ENCODE results near the gene NUDT4. TPM values are rescaled to one million over a fixed set of nuclear protein-coding genes. Genes with fewer than 3 reads are reported as not detected.

The NUDT4 gene
- polyA plus RNA-seq, 1 of the 3 experiments (the other 2 are of a cell fraction), result 19.8 TPM

DNA sequence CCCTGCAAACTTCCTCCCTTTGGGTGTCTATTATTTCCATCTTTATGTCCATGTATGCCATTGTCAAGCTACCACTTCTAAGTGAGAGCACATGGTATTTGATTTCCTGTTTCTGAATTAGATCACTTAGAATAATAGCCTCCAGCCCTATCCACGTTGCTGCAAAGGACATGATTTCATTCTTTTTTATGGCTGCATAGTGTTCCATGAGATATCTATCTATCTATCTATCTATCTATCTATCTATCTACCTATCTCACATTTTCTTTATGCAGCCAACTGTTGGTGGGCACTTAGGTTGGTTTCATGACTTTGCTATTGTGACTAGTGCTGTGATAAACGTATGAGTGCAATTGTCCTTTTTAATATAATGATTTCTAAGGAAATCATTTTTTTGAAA lies 78.4 kb downstream of the NUDT4 start:
- Histone ChIP-seq H2AFZ (ENCODE audit: low read depth) (no peak overlapping the region), H3K9me3 (no peaks in the 10 kb centered on the region), H3K4me3 (ENCODE audit: low read depth in 2 of 2, low read length in 1 of 2) (no peak overlapping the region), H3K4me1 (ENCODE audit: control insufficient read depth in 1 of 2, insufficient read depth in 2 of 2, low read depth in 1 of 2, low read length in 1 of 2) (no peaks in the 10 kb centered on the region), H3K4me2 (no peak overlapping the region), H4K20me1 (ENCODE audit: insufficient read depth) (no peaks in the 10 kb centered on the region), H3K9ac (no peak overlapping the region), H3K36me3 (replicated peaks in 1 of 2; ENCODE audit: control insufficient read depth in 1 of 2, insufficient read depth in 2 of 2, low read length in 1 of 2) (no peaks in the 10 kb centered on the region), H3K9me2 (no peaks in the 10 kb centered on the region), H3K27me3 (ENCODE audit: insufficient read depth) (no peaks in the 10 kb centered on the region), H3K27ac (ENCODE audit: low read depth in 2 of 2, low read length in 1 of 2) (no peak overlapping the region), H3K79me2 (ENCODE audit: insufficient read depth) (no peaks in the 10 kb centered on the region), H3F3A (replicated peaks; ENCODE audit: insufficient read depth) (no peaks in the 10 kb centered on the region)
- no peak for TF ChIP-seq MAX (IDR thresholded peaks at IDR 0.05; ENCODE audit: low read depth)
- TF ChIP-seq TAF1 (IDR thresholded peaks at IDR 0.05; ENCODE audit: borderline replicate concordance, low read depth, low read length), result no peak
- no peak for TF ChIP-seq FOXM1 (IDR thresholded peaks at IDR 0.05; ENCODE audit: low read depth)
- no peak for TF ChIP-seq MEF2A (IDR thresholded peaks at IDR 0.05; ENCODE audit: borderline replicate concordance, low read depth)
- no peak for TF ChIP-seq RFX5 (IDR thresholded peaks at IDR 0.05; ENCODE audit: low read length)
- TF ChIP-seq, protein P1, sequence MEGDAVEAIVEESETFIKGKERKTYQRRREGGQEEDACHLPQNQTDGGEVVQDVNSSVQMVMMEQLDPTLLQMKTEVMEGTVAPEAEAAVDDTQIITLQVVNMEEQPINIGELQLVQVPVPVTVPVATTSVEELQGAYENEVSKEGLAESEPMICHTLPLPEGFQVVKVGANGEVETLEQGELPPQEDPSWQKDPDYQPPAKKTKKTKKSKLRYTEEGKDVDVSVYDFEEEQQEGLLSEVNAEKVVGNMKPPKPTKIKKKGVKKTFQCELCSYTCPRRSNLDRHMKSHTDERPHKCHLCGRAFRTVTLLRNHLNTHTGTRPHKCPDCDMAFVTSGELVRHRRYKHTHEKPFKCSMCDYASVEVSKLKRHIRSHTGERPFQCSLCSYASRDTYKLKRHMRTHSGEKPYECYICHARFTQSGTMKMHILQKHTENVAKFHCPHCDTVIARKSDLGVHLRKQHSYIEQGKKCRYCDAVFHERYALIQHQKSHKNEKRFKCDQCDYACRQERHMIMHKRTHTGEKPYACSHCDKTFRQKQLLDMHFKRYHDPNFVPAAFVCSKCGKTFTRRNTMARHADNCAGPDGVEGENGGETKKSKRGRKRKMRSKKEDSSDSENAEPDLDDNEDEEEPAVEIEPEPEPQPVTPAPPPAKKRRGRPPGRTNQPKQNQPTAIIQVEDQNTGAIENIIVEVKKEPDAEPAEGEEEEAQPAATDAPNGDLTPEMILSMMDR (IDR thresholded peaks at IDR 0.05), result no peak
- TF ChIP-seq RXRA (IDR thresholded peaks at IDR 0.05; ENCODE audit: borderline replicate concordance, low read depth), result no peak
- ChIA-PET POLR2A (no interaction called here), CTCF (interaction anchor here (0.5 to 2.0 kb wide), 2 partner anchors 12 to 1076 kb away, joined by 3 to 4 read pairs; partner anchors contain the start of gene MRPL42)
- no peak for DNase-seq
- WGBS (ENCODE audit: low lambda C conversion rate), result 55% methylated on average over 2 of the region's 2 CpGs

Other genes with a start within 250 kb of the NUDT4 start
- 102 and 121 TPM in 2 replicates for gene UBE2N, start 64.0 kb downstream of the NUDT4 start, polyA plus RNA-seq (2012; rRNA removed)
- gene MRPL42, start 89.6 kb downstream of the NUDT4 start, polyA plus RNA-seq (2012; rRNA removed), result 39.5 and 54.8 TPM in 2 replicates
- 24.1 and 24.8 TPM in 2 replicates for gene SOCS2, start 194.8 kb downstream of the NUDT4 start, polyA plus RNA-seq (2012; rRNA removed)

Data from SK-N-SH (cell line).